GM12878 (cell line): Measurements from ENCODE around the gene FOXL3.

ENCODE experiments used
- BACH1 ChIP-seq: fragments of 450-650 bp; IDR thresholded peaks from 2 replicates; pipeline ENCODE4 v1.6.1; 2017; ENCODE audit warnings: mild to moderate bottlenecking, borderline replicate concordance
- EZH2 ChIP-seq: IDR thresholded peaks from 2 replicates; pipeline ENCODE4 v1.6.1; 2012; ENCODE audit warnings: low read depth, mild to moderate bottlenecking, control low read depth, inconsistent platforms, low read length, borderline replicate concordance; ENCODE audit not compliant: control insufficient read depth
- FOXK2 ChIP-seq: fragments of 450-650 bp; IDR thresholded peaks from 2 replicates; pipeline ENCODE4 v1.6.1; 2017; ENCODE audit warnings: mild to moderate bottlenecking, moderate library complexity
- FOXM1 ChIP-seq: IDR thresholded peaks from 2 replicates; pipeline ENCODE4 v1.6.1; 2012; ENCODE audit warnings: low read depth, mild to moderate bottlenecking, inconsistent platforms, low read length, moderate library complexity
- HDAC6 ChIP-seq: fragments of 200-600 bp; sonication (generic); IDR thresholded peaks from one replicate; pipeline ENCODE4 v1.8.0; 2017; ENCODE audit warnings: antibody characterized with exemption; ENCODE audit not compliant: unreplicated experiment
- POLR2A ChIP-seq: IDR thresholded peaks from 2 replicates; pipeline ENCODE4 v1.6.1; 2011; ENCODE audit warnings: low read depth, mild to moderate bottlenecking, low read length
- POLR2AphosphoS5 ChIP-seq: IDR thresholded peaks from 2 replicates; pipeline ENCODE4 v1.6.1; 2011; ENCODE audit warnings: mild to moderate bottlenecking, low read length, inconsistent platforms
- SIN3A ChIP-seq: IDR thresholded peaks from 2 replicates; pipeline ENCODE4 v1.6.1; 2012; ENCODE audit warnings: low read depth, low read length, improper control_type of control experiment
- SRF ChIP-seq, 2 experiments: IDR thresholded peaks; 2 replicates each; pipeline ENCODE4 v1.6.1; 2011; ENCODE audit warnings: low read depth in 2 of 2, low read length in 2 of 2, mild to moderate bottlenecking in 1 of 2, moderate library complexity in 1 of 2
- TF ChIP-seq, protein P1 (sequence below): IDR thresholded peaks from 2 replicates; pipeline ENCODE4 v1.6.1; 2012; ENCODE audit warnings: low read depth, low read length, improper control_type of control experiment

GRCh38 chr7:274266-274665 lies 15.7 kb upstream of the FOXL3 start:
- no peak for TF ChIP-seq POLR2A
- no peak for TF ChIP-seq BACH1
- TF ChIP-seq POLR2AphosphoS5, result no peak
- no peak for TF ChIP-seq HDAC6
- no peak for TF ChIP-seq EZH2
- TF ChIP-seq FOXK2, result no peak
- TF ChIP-seq, protein P1, sequence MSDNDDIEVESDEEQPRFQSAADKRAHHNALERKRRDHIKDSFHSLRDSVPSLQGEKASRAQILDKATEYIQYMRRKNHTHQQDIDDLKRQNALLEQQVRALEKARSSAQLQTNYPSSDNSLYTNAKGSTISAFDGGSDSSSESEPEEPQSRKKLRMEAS, result no peak
- TF ChIP-seq SIN3A, result no peak
- no peak for TF ChIP-seq SRF (IDR thresholded peaks at IDR 0.05; ENCODE audit: low read depth in 2 of 2, low read length in 2 of 2)
- TF ChIP-seq FOXM1, result no peak
